Measurements from ENCODE around the gene ECHS1. TPM values are rescaled to one million over a fixed set of nuclear protein-coding genes. Genes with fewer than 3 reads are reported as not detected.

Gene ECHS1
- total and polyA plus RNA-seq, 10 of the 15 experiments (the other 5 are each of a cell fraction or from before 2014, with no cell fraction given) = 32.7 to 164 (median 62.4) TPM

DNA sequence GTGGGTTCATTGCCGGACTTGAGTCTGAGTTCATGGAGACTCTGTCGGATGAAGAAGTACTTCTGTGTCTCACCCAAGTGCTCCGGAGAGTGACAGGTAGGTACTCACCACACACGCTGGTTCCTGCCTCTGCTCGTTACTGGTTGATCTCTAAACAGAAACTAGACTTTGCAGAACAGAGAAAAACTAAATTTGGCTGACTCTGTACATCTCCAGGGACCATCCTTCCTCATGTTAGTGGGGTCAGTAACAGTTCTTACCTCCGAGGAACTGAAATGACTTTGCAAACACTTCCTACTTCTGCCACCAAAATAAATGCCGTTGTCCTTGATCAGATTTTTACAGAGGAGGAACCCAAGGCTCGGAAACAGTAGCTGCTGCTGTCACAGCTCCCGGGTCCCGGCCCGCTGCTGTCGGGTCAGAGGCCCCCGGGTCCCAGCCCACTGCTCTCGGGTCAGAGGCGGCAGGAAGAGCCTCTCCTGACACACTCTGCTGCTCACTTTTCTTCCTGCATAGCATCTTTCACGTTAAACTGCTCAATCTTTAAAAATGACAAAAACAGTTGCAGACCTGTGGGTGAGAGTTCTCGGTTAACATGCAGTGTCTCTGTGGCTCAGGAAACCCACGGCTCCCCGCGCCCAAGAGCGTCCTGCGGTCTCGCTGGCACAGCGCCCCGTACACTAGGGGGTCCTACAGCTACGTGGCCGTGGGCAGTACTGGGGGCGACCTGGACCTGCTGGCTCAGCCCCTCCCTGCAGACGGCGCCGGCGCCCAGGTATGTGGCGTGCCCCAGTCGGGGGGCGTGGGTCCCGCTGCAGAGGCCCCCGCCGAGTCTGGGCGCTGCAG is 16.0 kb upstream of the ECHS1 start (continued):
- TF ChIP-seq NR2C2 (IDR thresholded peaks at IDR 0.05; ENCODE audit: borderline replicate concordance, control insufficient read depth, insufficient read length, low read depth) = no peak
- no peak for TF ChIP-seq RELA (IDR thresholded peaks at IDR 0.05; ENCODE audit: borderline replicate concordance, partially characterized antibody)
- TF ChIP-seq CHD4 (IDR thresholded peaks at IDR 0.05) = no peak
- TF ChIP-seq, protein P1, sequence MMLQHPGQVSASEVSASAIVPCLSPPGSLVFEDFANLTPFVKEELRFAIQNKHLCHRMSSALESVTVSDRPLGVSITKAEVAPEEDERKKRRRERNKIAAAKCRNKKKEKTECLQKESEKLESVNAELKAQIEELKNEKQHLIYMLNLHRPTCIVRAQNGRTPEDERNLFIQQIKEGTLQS (IDR thresholded peaks at IDR 0.05; ENCODE audit: borderline replicate concordance, extremely low read depth, low read depth, low read length) = no peak
- TF ChIP-seq CHD1 (IDR thresholded peaks at IDR 0.05; ENCODE audit: low read depth, low read length) = no peak
- TF ChIP-seq TARDBP (IDR thresholded peaks at IDR 0.05; ENCODE audit: borderline replicate concordance) = no peak
- TF ChIP-seq NBN (IDR thresholded peaks at IDR 0.05) = peak; percentile 95
- TF ChIP-seq YY1 (IDR thresholded peaks at IDR 0.05; ENCODE audit: low read depth, low read length) = no peak; the same call in 1 of the 2 replicates
- peak; percentile 91 for TF ChIP-seq PAX5 (IDR thresholded peaks at IDR 0.05; ENCODE audit: borderline replicate concordance, low read depth, low read length)
- TF ChIP-seq IKZF1 (conservative IDR thresholded peaks at IDR 0.05) = peak; percentile 89
- TF ChIP-seq, protein P2, sequence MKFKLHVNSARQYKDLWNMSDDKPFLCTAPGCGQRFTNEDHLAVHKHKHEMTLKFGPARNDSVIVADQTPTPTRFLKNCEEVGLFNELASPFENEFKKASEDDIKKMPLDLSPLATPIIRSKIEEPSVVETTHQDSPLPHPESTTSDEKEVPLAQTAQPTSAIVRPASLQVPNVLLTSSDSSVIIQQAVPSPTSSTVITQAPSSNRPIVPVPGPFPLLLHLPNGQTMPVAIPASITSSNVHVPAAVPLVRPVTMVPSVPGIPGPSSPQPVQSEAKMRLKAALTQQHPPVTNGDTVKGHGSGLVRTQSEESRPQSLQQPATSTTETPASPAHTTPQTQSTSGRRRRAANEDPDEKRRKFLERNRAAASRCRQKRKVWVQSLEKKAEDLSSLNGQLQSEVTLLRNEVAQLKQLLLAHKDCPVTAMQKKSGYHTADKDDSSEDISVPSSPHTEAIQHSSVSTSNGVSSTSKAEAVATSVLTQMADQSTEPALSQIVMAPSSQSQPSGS (IDR thresholded peaks at IDR 0.05; ENCODE audit: low read length) = peak; percentile 91
- peak; percentile 51 for TF ChIP-seq E4F1 (IDR thresholded peaks at IDR 0.05; ENCODE audit: borderline replicate concordance, partially characterized antibody)
- TF ChIP-seq HDAC6 (IDR thresholded peaks at IDR 0.05; ENCODE audit: unreplicated experiment) = no peak
- TF ChIP-seq ZNF592 (IDR thresholded peaks at IDR 0.05) = no peak
- no peak for TF ChIP-seq WRNIP1 (IDR thresholded peaks at IDR 0.05; ENCODE audit: borderline replicate concordance, low read depth, low read length)
- TF ChIP-seq FOXK2 (IDR thresholded peaks at IDR 0.05) = no peak
- TF ChIP-seq, protein P3, sequence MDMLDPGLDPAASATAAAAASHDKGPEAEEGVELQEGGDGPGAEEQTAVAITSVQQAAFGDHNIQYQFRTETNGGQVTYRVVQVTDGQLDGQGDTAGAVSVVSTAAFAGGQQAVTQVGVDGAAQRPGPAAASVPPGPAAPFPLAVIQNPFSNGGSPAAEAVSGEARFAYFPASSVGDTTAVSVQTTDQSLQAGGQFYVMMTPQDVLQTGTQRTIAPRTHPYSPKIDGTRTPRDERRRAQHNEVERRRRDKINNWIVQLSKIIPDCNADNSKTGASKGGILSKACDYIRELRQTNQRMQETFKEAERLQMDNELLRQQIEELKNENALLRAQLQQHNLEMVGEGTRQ (IDR thresholded peaks at IDR 0.05; ENCODE audit: borderline replicate concordance, low read depth, low read length) = no peak
- TF ChIP-seq ZNF384 (IDR thresholded peaks at IDR 0.05; ENCODE audit: borderline replicate concordance, low read depth, low read length) = no peak
- TF ChIP-seq RUNX3 (IDR thresholded peaks at IDR 0.05; ENCODE audit: low read length) = peak; percentile 82
- peak; percentile 97 for TF ChIP-seq PKNOX1 (IDR thresholded peaks at IDR 0.05)

All from GM12878 (cell line).